Stimulated activated CD4-positive, alpha-beta T cell treated with anti-CD3 and anti-CD28 coated beads, Interleukin-12 subunit alpha, Interleukin-12 subunit beta, amount 100 ng/mL, for 4 hours (primary cell): ENCODE data around the gene ODAPH.

Source experiments
- DNase-seq: peaks from one replicate; pipeline ENCODE4 v3.0.0-alpha.2; 2020

ODAPH gene

GRCh38 chr4:75545526-75545925, 10.3 kb upstream of the ODAPH start:
- DNase-seq, result no peak

GRCh38 chr4:75547647-75548387, 8.0 kb upstream of the ODAPH start:
- DNase-seq, result no peak

- no peak for DNase-seq
Observed at GRCh38 chr4:75549019-75549418, 6.8 kb upstream of the ODAPH start.

GRCh38 chr4:75552452-75552851, 3.4 kb upstream of the ODAPH start:
- DNase-seq, result no peak

DNA sequence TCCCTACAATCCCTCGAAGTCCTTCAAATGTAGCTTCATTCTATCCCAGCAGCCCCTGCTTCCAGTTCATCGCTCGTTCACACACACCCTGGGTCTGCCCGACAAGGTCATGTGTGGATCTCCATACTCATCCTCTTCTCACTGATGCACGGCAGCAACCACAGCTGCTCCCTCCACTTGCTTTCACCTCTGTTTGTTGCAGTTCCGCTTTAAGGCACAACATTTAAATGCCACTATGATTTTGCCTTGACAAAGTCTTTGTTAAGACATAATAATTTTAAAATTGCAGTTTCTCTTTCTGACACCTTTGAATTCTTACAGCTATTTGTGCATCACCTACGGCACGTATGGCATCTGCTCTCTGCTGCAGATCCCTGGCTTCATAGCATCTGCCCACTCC, 1.8 kb downstream of the ODAPH start:
- DNase-seq, result no peak

GRCh38 chr4:75561789-75562188, 5.9 kb downstream of the ODAPH start:
- no peak for DNase-seq

DNA sequence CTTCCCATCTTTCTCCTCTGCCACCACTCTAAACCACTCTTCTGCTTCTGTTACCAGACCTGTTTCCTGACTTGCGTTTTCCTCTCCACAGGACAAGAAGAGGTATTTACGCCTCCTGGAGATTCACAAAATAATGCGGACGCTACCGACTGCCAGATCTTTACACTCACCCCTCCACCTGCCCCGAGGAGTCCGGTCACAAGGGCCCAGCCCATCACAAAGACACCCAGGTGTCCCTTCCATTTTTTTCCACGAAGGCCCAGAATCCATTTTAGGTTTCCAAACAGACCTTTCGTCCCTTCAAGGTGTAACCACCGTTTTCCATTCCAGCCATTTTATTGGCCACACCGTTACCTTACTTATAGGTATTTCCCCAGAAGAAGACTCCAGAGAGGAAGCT, 8.2 kb downstream of the ODAPH start:
- DNase-seq, result no peak

DNA sequence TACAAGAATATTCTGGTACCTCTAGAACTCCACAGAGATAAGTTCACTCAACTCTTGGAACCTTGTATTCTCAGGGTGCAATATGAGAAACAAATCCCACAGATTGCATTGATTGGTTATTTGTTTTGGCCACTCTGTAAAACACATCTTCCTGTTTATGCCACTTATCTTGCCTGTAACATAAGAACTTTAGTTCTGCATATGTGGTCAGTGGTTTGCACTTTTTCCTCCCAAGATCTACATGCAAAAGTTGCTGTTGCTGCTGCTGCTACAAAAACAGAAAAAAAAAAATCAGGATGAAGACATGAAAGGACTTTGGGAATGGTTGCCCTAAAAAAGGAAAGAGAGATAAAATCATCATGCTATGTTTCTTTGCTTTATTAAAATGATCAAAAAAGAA, 9.6 kb downstream of the ODAPH start:
- no peak for DNase-seq

GRCh38 chr4:75566911-75567310, 11.0 kb downstream of the ODAPH start:
- no peak for DNase-seq

DNA sequence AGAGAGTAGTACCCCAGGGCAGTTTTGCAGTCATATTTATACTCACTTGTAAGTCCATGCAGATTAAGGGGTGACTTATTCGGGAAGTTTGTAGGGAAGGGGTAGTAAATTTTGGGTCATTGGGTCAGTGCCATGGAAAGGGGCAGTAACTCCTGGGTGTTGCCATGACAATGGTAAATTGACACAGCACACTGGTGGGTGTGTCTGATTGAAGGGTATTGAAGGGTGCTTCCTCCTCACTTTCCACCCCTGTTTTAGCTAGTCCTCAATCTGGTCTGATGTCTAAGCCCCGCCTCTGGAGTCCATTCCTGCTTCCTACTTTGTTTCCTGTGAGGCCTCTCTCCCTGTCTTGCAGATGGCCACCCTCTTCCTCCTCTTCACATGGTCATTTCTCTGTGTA, 11.9 kb downstream of the ODAPH start:
- DNase-seq, result no peak

DNA sequence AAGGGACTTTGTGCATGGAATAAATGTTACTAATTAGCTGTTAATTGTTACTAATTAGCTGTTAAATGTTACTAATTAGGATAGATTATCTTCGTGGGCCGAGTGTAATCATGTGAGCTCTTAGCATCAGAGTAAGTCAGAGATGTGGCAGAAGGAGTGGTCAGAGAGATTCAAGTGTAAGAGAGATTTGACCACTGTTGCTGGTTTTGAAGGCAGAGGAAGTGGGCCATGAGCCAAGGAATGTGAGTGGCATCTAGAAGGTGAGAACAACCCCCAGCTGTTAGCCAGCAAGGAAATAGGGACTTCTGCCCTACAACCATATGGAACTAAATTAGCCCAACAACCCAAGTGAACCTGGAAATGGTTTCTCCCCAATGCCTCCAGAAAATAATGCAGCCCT, 28.2 kb downstream of the ODAPH start:
- DNase-seq, result no peak

- DNase-seq, result no peak
Observed at GRCh38 chr4:75593393-75593792, 37.5 kb downstream of the ODAPH start.

- DNase-seq, result no peak
Observed at GRCh38 chr4:75596061-75596460, 40.2 kb downstream of the ODAPH start.

GRCh38 chr4:75598390-75598789, 42.5 kb downstream of the ODAPH start:
- DNase-seq, result no peak

DNA sequence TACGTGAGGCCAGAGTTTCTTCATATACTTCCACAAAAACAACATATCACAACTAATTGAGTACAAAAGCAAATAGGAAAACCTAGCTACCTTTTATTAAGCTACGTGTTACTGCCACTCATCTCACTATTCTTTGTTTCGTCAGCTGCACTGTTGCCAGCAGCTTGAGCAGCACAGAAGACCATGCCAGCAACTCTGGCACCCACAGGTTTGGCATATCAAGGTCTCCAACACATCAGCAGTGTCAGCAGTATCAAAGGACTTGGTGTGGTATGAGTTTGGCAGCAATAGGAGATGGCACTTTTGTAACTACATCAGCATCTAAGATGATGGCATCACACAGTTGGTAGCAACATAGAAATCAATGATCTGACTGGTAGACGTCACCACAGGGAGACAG, 43.8 kb downstream of the ODAPH start:
- no peak for DNase-seq

- no peak for DNase-seq
Observed at GRCh38 chr4:75605928-75606327, 50.1 kb downstream of the ODAPH start.

DNA sequence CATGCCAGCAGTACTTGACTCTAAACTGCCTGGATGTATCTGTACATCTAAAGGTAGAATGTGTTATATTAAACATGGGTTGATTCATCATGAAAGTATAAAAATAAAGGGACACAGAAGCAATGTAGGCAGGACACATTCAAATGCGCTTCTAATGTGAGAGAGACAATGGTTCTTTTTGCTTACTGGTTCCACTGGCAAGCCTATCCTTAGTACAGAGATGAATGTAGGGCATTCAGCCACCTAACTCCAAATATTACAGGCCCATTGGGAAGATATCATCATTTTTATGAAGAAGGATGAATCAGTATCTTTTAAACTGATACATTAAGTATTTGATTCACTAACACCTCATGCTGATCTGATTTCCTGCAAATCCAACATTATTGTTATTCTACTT, 56.4 kb downstream of the ODAPH start:
- DNase-seq, result no peak
